DND-41 (cell line): Measurements from ENCODE around the gene L3MBTL4.

Experiments
- CTCF ChIP-seq: IDR thresholded peaks from 2 replicates; pipeline ENCODE4 v1.5.1; 2012; ENCODE audit warnings: borderline replicate concordance, low read length, moderate library complexity, mild to moderate bottlenecking; ENCODE audit not compliant: poor library complexity, severe bottlenecking; ENCODE audit errors: extremely low read depth
- EZH2 ChIP-seq: IDR thresholded peaks from 3 replicates; pipeline ENCODE4 v1.6.1; 2012; ENCODE audit warnings: borderline replicate concordance, low read depth, mild to moderate bottlenecking, moderate library complexity, low read length, inconsistent platforms; ENCODE audit not compliant: severe bottlenecking

GRCh38 chr18:6004683-6005082 is 410.0 kb downstream of the L3MBTL4 start:
- no peak for TF ChIP-seq CTCF
- no peak for TF ChIP-seq EZH2
